NCI-H128 (cell line): ENCODE data around the gene APH1B.
"Not testable (repeated sequence)": the region's sequence is repeated elsewhere in the genome, so short reads cannot be mapped to it uniquely, and the experiment has no call there.

Source experiments
- DNase-seq: peaks from one replicate; lab custom pipeline; 2025; ENCODE audit not compliant: unreplicated experiment; lab: John Stamatoyannopoulos, UW

APH1B gene

GRCh38 chr15:63329567-63330350 is 52.4 kb downstream of the APH1B start:
- no peak for DNase-seq

DNA sequence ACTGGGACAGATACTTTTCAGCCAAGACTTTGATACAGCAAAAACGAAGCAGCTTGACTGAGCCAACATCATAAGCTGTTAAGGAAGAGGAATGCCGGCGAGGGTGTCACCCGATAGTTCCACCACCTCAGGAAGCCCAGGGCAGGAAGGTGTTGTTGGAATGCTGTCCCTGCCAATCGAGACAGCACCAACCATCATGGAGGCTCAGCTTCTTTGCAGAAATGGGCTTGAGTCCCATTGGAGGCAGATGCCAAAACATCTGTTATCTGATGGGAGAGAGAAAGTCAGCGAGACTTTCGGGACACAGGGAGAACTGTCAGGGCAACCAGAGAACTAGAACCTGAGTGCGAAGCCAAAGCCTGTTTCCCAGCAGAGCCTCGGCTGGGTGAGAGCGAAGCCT is 53.5 kb downstream of the APH1B start:
- DNase-seq, result no peak

- no peak for DNase-seq
These were observed 54.1 kb downstream of the APH1B start for GRCh38 chr15:63331456-63331855.

DNA sequence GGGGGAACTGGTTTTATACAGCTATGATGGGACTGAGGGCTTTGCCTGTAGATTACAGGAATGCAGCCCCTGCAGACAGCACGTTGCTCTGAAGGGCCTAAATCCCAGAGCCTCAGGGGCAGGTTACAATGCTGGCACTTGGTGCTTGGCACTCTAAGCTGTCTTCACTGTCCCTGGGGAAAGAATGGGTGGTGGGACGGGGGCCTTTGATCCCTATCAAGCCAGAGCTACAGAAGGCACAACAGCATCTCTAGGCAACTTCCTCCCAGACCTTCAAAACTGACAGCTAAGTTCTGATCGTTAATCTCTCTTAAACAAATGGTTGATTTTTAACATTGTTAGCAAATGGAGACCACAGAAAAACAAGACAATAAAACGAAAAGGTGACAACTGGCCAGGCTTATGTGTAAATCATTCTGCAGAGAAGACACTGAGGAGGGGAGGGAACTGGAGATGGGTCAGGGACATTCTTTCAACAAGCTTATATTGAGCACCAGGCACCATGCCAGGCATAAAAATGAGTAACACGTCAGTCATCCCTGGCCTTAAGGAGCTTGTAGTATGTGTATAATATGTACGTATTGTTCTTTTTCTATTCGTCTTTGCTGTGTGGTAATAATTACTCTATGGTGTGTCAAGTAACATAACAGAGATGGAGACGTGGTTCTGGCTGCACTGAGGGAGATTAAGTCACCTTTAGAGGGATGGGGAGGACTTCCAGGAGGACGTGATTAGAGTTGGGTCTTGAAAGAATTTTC is 55.1 kb downstream of the APH1B start:
- DNase-seq, result no peak

GRCh38 chr15:63334821-63335220 is 57.4 kb downstream of the APH1B start:
- no peak for DNase-seq

- no peak for DNase-seq
These were observed 58.3 kb downstream of the APH1B start for GRCh38 chr15:63335543-63336240.

DNA sequence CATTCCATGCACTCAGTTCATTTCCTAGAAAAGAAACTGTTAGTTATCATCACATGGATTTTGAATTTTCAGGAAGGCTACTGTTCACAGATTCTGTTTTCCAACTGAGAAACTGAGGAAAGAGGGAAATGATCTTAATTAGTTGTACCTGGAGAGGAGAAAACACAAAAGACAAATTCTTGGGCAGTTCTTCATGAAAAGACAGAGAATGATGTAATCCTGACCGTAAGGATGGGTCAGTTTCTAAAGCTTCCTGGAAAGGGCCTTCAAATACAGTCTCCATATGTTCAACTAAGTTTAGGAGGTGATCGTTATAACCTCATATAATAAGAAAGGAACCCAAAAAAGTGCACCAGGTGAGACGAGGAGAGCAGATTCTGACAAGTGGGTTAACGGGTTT is 59.6 kb downstream of the APH1B start:
- DNase-seq, result no peak

DNA sequence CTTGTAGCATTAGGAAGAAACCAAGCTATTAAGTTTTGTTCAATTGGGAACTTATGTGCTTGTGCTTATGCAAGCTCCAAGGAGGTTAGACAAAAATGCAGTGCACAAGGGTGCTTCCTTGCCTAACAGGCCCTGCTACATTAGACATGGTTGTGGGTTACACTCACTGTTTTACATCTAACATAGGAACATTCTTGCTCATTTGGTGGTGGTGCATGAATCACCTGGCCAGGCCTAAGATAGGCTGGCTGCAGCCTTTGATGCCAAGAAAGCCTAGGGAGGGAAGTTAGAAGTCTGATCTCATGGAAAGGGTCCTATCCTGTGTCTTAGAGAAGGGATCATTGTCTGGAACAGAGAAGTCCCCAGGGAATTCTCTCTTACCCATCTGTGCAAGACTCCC is 60.8 kb downstream of the APH1B start:
- DNase-seq, result no peak

DNA sequence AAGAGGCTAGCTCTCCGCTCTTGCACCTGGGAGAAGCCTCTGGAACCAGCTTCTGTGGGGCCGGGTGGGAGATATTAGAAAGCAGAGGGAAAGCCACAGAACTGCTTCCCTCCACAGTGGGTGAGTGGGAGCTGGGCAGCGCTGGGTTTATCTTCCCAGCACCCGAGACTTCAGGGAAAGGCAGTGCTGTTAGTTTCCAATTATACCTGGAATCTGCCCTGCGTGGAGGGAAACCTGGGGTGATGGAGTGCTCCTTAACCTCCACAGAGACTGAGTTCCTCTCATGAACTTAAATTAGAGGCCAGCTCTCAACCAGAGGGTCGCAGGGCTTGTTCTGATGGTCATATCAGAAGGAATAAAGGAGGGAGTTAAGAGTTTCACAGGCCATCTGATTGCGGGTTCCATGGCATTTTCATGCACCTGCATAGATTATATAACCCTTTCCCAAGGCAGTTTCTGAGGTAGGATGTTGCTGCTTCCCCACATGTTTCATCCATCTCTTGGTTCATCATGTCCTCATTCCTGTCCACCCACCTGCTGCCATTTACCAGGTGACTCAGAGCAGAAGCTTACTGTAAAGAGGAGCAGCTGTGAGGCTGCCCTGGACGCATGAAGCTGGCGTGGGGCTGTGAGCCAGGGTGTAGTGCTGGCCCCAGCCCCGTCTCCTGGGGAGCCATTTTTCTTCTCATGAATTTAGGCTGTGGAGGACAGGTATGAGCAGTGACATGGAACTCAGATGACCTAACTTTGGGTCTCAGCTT is 61.8 kb downstream of the APH1B start:
- no peak for DNase-seq

GRCh38 chr15:63339836-63340235 is 62.4 kb downstream of the APH1B start:
- DNase-seq, result no peak

- no peak for DNase-seq
These were observed 62.9 kb downstream of the APH1B start for GRCh38 chr15:63340353-63340752.

DNA sequence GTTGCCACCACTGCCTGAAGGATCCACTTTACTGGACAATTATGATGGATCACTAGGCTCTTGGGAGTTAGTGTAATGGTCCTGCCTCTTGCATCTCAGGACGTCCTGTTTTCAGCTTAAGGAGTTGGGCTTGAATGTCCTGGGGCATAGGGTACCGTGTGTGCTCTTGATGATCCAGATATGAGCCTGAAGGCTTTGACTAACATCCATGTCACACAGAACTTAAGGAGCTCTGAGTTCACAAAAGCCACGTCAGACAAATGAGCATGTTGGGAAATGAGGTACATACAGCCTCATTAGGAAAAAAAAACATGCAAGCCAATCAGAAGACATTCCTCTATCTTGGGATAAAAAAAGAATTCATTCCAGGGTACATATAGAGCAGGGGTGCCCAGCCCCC is 63.5 kb downstream of the APH1B start:
- DNase-seq, result no peak

DNA sequence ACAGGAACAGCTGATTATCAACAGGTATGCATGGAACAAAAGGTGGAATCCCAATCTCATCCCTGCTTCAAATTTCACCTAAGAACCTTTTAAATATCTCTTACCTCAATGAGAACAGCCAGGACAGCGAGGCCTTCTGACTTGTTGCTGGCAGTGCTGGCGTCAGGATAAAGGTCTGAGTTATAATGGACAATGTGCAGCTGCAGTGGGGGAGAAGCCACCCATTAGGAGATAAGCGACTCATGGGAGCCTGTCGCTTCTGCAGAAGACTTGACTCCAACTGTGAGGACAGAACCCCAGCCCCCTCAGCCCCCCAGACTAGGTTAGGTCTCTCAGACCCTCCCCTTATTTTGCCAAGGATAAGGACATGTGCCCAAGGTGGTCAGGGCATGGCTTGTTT is 64.5 kb downstream of the APH1B start:
- no peak for DNase-seq

- DNase-seq, result not testable (repeated sequence)
These were observed 65.7 kb downstream of the APH1B start for GRCh38 chr15:63342996-63343562.

DNA sequence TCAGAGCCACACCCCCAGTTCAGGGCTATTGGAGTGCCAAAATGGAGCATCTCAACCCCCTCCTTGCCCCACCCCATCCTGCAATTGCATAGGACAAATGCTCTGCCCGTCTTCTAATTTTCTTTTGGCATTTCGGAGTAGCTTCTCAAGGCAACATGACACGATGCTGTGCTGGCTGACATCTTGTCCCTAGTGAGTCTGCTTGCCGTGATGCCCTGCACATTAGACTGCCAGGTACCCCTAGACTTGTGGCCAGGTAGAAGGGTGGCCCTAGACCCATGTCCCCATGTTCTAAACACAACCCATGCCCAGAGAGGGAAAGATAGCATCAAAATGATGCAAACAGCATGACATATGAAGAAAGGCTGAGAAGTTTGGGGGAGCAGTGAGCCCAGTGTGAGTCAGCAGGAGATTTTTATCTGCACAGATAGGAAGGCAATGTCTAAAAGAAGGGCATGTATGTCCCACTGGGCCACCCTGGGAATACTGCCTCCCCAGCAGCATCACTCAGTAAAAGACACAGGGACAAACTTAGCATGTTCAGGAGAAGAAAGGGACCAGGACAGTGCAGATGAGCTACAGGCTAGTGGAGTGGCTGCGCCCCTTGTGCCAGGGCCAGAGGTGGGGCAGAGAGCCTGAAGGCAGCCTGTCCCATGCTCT is 67.5 kb downstream of the APH1B start:
- DNase-seq, result no peak

GRCh38 chr15:63345391-63345752 is 68.0 kb downstream of the APH1B start:
- DNase-seq, result no peak

GRCh38 chr15:63347074-63347857 is 69.9 kb downstream of the APH1B start:
- DNase-seq, result no peak

DNA sequence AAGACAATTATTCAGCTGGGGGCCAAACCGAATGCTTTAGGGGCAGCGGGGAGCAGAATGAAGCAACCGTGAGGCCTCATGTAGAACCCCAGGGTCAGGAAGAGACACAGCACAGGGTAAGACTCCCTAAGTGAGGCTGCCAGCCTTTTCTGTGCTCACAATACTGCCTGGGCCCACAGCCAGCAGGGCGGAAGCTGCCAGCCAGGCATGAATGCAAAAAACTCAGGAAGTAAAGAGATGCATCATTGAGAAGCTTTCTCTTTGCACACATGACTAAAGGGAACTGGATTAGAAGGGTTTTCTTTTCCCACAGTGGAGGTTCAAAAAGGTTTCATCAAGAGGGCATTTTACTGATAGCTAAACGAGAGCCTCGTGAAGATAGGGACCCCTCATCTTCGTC is 71.0 kb downstream of the APH1B start:
- no peak for DNase-seq

DNA sequence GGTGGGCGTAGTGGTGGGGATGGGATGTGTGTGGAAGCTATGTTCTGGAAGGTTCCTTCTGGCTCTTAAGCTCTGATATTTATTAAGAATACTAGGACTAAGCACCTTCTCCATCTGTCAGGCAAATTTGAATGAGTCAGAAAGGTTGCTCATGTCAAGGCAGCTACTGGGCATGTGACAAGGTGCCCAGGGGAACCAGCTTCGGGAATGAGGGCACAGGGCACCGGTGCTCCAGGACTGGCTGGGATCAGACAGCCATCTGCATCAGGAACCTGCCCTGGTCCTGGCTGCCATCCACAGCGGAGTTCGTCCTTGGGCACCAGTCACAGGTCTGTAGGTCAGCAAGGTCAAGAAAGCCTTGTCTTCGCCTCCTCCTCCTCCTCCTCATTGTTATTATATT is 71.8 kb downstream of the APH1B start:
- no peak for DNase-seq

- DNase-seq, result no peak
These were observed 72.2 kb downstream of the APH1B start for GRCh38 chr15:63349621-63350020.
